GM21515 (cell line): ENCODE measurements around the gene XPO6.
A peak's percentile ranks its signal among the peaks of the same experiment; 100 is the strongest.
"Not testable (repeated sequence)": the region's sequence is repeated elsewhere in the genome, so short reads cannot be mapped to it uniquely, and the experiment has no call there.

Source experiments
- ATAC-seq: cut with Tn5 transposase; IDR thresholded peaks from one replicate; pipeline ENCODE4 v1.9.1; 2021; ENCODE audit not compliant: unreplicated experiment

Gene XPO6

GRCh38 chr16:28211758-28212531, at the start of gene XPO6:
TSS of gene XPO6 (minus strand) at chr16:28211965. CDS start at chr16:28211368, 597 bp downstream.
- peak; percentile 68 for ATAC-seq

DNA sequence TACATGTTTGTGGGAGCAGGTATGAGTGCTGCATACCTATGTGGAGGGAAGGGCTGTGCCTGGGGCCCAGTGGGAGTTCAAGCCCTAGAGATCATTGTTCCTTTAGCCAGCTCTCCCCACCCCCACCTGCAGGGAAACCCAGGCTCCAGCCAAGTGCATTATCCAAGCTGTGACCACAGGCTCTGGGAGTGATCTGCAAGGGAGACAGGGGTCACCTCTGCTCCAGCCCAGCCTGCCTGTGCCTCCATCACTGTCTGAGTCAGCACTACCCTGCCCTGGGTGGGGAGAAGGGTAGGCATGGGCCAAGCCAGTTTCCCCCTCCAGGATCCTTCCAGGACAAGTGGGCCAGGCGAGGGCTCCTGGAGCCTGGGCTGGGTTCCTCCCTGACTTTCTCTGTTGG, 48.4 kb upstream of the XPO6 start:
- no peak for ATAC-seq

DNA sequence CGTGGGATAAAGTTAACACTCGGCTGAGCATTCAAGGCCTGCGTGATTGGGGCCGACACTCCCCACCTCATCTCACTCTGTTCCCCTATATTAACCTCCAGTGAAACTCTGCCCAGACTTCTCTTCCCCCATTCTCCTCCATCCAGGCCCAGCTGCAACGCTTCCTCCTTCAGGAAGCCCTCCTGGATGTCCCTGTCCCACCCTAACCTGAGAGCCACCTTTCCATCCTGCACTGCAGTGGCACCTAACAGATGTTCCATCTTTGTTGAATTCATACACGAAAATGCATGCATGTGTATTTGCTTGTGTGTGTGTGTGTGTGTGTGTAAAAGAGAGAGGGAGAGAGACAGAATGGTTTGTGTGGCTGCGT, 48.0 kb upstream of the XPO6 start:
- ATAC-seq = no peak

- ATAC-seq = no peak
Observed at GRCh38 chr16:28259091-28259780, 47.5 kb upstream of the XPO6 start.

- no peak for ATAC-seq
Observed at GRCh38 chr16:28258567-28258966, 46.8 kb upstream of the XPO6 start.

- no peak for ATAC-seq
Observed at GRCh38 chr16:28257256-28257655, 45.5 kb upstream of the XPO6 start.

GRCh38 chr16:28255838-28256237, 44.1 kb upstream of the XPO6 start:
- no peak for ATAC-seq

- no peak for ATAC-seq
Observed at GRCh38 chr16:28254158-28254557, 42.4 kb upstream of the XPO6 start.

DNA sequence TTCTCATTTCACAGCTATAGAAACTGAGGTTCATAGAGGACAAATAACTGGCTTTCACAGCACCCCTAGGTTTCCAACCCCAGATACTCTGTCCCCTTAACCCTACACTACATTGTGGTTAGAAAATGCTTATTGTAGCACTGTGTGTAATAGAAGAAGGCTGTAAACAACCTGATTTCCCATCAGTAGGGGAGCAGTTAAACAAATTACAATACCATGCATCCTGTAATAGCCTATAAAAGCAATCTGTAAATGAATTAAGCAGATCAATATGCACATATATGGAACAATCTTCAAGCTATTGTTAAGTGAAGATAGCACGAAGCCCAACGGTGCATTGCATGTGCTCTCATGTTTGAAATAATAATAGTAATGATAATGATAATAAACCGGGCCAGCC, 39.2 kb upstream of the XPO6 start:
- no peak for ATAC-seq

DNA sequence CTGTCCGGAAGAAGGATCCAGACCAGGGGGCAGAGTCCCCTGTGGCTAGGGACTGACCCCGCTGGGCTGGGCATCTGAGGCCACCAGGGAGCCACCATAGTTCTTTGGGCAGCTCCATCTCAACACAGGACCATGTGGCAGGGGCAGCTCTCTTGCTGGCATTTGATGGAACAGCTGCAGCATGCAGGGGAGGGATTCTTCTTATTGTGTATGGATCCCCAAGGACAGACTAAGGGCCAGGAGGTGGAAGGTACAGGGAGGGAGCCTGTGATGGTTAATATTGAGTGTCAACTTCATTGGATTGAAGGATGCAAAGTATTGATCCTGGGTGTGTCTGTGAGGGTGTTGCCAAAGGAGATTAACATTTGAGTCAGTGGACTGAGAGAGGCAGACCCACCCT, 37.7 kb upstream of the XPO6 start:
- not testable (repeated sequence) for ATAC-seq

DNA sequence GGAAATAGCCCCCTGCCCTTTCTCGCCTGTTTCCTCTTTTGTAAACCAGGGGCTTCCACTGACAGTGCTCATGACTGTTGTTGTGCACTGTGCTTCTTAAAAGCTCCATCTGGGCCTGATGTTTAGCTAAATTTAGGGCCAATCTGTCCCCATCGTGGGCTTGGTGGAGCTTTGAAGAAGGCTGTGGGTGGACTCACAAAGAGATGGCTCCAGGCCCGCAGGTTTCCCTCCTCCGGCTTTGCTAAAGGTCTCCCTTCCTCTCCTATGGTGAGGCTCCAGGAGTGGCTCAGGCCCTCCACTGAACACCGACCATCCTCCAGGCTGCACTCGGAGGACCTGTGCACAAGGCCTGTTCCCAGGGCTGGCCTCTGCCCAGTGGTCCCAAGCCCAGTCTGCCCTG, 30.2 kb upstream of the XPO6 start:
- ATAC-seq = no peak

DNA sequence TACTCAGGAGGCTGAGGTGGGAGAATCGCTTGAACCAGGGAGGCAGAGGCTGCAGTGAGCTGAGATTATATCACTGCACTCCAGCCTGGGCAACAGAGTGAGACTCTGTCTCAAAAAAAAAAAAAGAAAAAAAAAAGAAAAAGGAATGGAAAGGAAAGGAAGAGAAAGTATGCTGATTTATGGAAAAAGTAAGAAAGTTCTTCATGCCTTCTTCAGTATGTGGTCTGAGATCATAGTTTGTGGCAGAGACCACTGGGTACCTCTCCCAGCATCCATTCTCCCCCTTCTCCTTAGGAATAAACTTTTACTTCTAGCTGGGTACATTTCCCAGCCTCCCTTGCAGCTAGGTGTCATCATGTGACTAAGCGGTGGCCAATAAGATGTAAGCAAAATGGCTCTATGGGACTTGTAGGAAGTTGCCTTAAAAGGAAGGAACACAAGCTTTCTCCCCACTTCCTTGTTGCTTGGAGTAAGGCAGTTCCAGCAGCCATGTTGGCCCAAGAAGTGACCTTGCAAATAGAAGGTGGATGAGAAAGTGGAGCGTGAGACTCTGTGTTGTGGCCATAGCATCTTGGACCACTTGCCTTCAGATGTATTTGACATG, 26.1 kb upstream of the XPO6 start:
- no peak for ATAC-seq

GRCh38 chr16:28231763-28232162, 20.0 kb upstream of the XPO6 start:
- no peak for ATAC-seq

DNA sequence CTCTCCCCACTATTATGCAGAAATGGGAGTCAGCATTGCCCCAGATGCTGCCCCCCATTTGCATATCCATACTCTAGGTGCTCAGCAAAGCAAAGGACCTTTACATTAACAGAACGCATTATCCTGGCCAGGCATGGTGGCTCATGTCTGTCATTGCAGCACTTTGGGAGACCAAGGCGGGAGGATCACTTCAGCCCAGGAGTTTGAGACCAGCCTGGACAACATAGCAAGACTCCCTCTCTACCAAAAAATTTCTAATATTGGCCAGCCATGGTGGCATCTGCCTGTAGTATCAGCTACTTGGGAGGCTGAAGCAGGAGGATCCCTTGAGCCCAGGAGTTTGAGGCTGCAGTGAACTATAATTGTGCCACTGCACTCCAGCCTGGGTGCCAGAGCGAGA, 12.1 kb upstream of the XPO6 start:
- ATAC-seq = not testable (repeated sequence)

DNA sequence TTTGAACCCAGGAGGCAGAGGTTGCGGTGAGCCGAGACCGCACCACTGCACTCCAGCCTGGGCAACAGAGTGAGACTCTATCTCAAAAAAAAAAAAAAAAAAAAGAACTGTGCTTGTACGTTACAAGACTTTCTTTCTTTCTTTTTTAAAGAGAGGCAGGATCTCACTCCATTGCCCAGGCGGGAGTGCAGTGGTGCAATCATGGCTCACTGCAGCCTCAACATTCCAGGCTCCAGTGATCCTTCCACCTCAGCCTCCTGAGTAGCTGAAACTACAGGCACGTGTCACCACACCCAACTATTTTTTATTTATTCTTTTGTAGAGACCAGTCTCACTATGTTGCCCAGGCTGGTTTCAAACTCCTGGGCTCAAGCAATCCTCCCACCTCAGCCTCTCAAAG, 8.0 kb upstream of the XPO6 start:
- ATAC-seq = not testable (repeated sequence)

- no peak for ATAC-seq
Observed at GRCh38 chr16:28219282-28219681, 7.5 kb upstream of the XPO6 start.

- no peak for ATAC-seq
Observed at GRCh38 chr16:28218109-28218508, 6.3 kb upstream of the XPO6 start.

DNA sequence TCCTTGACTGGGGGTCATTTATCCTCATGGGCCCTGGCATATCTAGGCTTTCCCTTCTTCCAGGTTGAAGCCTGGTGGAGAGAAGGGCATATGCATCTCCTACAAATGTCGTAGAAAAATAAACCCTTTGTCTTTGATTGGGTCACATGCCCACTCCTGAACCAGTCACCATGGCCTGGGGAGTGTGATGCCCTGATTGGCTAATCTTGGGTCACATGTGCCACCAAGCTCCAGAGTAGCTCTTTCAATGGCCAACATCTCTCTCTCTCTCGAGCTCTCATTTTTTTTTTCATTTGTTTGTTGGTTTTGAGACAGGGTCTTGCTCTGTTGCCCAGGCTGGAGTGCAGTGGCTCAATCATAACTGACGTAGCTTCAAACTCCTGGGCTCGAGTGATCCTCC, 5.6 kb upstream of the XPO6 start:
- ATAC-seq = no peak

DNA sequence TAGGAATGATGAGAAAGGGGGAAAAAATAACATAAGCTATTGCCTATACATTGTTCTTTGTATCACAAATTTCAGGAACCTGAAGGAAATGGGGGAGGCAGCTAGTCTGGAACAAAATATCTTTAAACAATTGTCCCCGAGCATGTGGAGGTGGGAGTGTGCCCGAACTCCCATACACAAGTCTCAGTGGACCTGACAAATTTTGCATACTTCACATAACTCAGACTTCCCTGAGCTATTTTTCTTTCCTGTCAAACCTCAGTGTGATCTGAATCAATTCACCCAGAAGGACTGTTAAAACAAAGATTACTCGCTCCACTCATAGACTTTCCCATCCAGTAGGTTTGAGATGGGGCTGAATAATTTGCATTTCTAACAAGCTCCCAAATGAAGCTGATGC, 1.6 kb upstream of the XPO6 start:
- no peak for ATAC-seq

GRCh38 chr16:28212532-28212873, 738 bp upstream of the XPO6 start:
- peak; percentile 5 for ATAC-seq

DNA sequence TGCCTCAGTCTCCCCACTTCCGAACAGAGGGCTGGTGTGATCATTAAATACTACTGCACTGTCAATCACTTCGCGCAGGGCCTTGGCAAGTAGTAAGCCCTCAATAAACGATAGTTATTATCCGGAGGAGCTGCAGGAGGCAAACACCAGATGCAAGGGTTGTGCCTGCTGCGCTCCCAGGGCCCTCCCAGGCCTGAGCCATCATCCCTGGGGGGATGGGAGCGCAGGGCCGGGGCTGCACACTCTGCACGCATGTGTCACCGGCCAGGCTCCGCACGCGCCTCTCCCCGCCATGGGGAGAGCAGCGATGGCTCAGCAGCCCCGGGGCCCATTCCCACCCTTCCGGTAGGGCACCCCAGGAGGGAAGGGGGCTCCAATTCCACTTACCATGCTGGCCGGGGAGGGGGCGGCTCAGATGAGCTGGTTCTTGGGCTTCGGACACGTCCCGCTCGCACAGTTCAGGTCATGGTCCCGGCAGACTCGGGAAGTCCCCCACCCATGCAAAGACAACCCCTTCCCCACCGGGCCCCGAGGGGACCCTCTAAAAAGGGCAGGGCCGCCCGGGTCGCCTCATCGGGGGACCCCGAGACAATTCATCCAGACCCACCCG, 681 bp downstream of the XPO6 start:
- peak; percentile 33 for ATAC-seq

GRCh38 chr16:28210264-28210663, 1.5 kb downstream of the XPO6 start:
- no peak for ATAC-seq
